Hematopoietic multipotent progenitor cell treated with erythropoietin and hydrocortisone succinate and interleukin-3 and kit ligand, for 17 days (in vitro differentiated cells): ENCODE data around the gene TINCR.
"Not testable (repeated sequence)": the region's sequence is repeated elsewhere in the genome, so short reads cannot be mapped to it uniquely, and the experiment has no call there.

Experiments
- DNase-seq: peaks from one replicate; pipeline ENCODE4 v3.0.0-alpha.2; 2015; ENCODE audit warnings: low spot score

The TINCR gene

GRCh38 chr19:5558101-5558621, 9.6 kb downstream of the TINCR start:
- DNase-seq = no peak

- DNase-seq = no peak
These were observed 10.1 kb downstream of the TINCR start for GRCh38 chr19:5557691-5558090.

GRCh38 chr19:5554828-5555227, 12.9 kb downstream of the TINCR start:
- DNase-seq = no peak

- no peak for DNase-seq
These were observed 13.9 kb downstream of the TINCR start for GRCh38 chr19:5553892-5554291.

GRCh38 chr19:5547881-5548280, 19.9 kb downstream of the TINCR start:
- no peak for DNase-seq

GRCh38 chr19:5545984-5546383, 21.8 kb downstream of the TINCR start:
- DNase-seq = no peak

GRCh38 chr19:5545051-5545450, 22.7 kb downstream of the TINCR start:
- no peak for DNase-seq

GRCh38 chr19:5542665-5543064, 25.1 kb downstream of the TINCR start:
- no peak for DNase-seq

- no peak for DNase-seq
These were observed 26.3 kb downstream of the TINCR start for GRCh38 chr19:5541456-5541855.

- DNase-seq = no peak
These were observed 27.5 kb downstream of the TINCR start for GRCh38 chr19:5540208-5540607.

GRCh38 chr19:5537870-5538269, 29.9 kb downstream of the TINCR start:
- no peak for DNase-seq

- DNase-seq = not testable (repeated sequence)
These were observed 30.7 kb downstream of the TINCR start for GRCh38 chr19:5536982-5537579.

- no peak for DNase-seq
These were observed 31.3 kb downstream of the TINCR start for GRCh38 chr19:5536337-5536894.

- no peak for DNase-seq
These were observed 32.8 kb downstream of the TINCR start for GRCh38 chr19:5534787-5535586.

- no peak for DNase-seq
These were observed 34.5 kb downstream of the TINCR start for GRCh38 chr19:5533257-5533656.

- DNase-seq = no peak
These were observed 37.1 kb downstream of the TINCR start for GRCh38 chr19:5530701-5531100.

- DNase-seq = no peak
These were observed 41.1 kb downstream of the TINCR start for GRCh38 chr19:5526691-5527090.

- no peak for DNase-seq
These were observed 43.7 kb downstream of the TINCR start for GRCh38 chr19:5524081-5524480.

- no peak for DNase-seq
These were observed 45.6 kb downstream of the TINCR start for GRCh38 chr19:5522106-5522505.

GRCh38 chr19:5520501-5520900, 47.3 kb downstream of the TINCR start:
- no peak for DNase-seq

GRCh38 chr19:5519076-5519475, 48.7 kb downstream of the TINCR start:
- DNase-seq = no peak

GRCh38 chr19:5515737-5516136, 52.0 kb downstream of the TINCR start:
- no peak for DNase-seq

- no peak for DNase-seq
These were observed 53.8 kb downstream of the TINCR start for GRCh38 chr19:5514001-5514400.
